ENCODE data around the gene OPN1MW.
"Not testable (repeated sequence)": the region's sequence is repeated elsewhere in the genome, so short reads cannot be mapped to it uniquely, and the experiment has no call there.

DNA sequence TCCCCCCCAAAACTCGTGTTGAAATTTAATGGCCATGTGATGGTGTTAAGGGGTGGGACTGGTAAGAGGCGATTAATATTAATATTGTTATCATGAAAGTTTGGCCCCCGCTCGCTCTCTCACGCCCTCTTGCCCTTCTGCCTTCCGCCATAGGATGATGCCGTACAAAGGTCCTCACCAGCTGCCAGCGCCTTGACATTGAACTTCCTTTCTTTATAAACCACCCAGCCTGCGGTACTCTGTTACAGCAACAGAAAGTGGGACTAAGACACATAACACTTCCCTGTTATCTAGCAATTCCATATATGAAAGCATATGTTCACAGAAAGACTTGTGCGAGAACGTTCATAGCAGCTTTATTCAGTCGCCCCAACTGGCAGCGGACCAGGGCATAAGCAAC is 14.0 kb upstream of the OPN1MW start:
- not testable (repeated sequence) for TF ChIP-seq SUZ12 (IDR thresholded peaks at IDR 0.05; ENCODE audit: extremely low read depth, insufficient read depth, insufficient read length); ZNF274 (IDR thresholded peaks at IDR 0.05; ENCODE audit: low read depth, low read length); YY1 (IDR thresholded peaks at IDR 0.05; ENCODE audit: insufficient read depth, insufficient read length)

Measured in NT2/D1 (cell line).